ENCODE results near the gene SLC35C1. TPM values are rescaled to one million over a fixed set of nuclear protein-coding genes. Genes with fewer than 3 reads are reported as not detected.

Gene SLC35C1
- total and polyA plus RNA-seq, 2 experiments from 2014 or later = 6.8 to 11.0 TPM

- TF ChIP-seq ZNF331 (CRISPR knock-in tag; IDR thresholded peaks at IDR 0.05; ENCODE audit: low read depth) (no peak), REST (IDR thresholded peaks at IDR 0.05; ENCODE audit: unreplicated experiment) (no peak), CREB1 (CRISPR knock-in tag; IDR thresholded peaks at IDR 0.05; ENCODE audit: low read depth) (no peak), ZNF114 (CRISPR knock-in tag; IDR thresholded peaks at IDR 0.05) (no peak), CTCF (conservative IDR thresholded peaks at IDR 0.05; ENCODE audit: low read depth in 2 of 2) (no peak), NANOG (IDR thresholded peaks at IDR 0.05; ENCODE audit: borderline replicate concordance) (no peak), POLR2AphosphoS5 (IDR thresholded peaks at IDR 0.05; ENCODE audit: low read depth) (no peak), ETS1 (IDR thresholded peaks at IDR 0.05) (no peak), EZH2 (IDR thresholded peaks at IDR 0.05; ENCODE audit: low read depth, unreplicated experiment) (no peak), JUNB (IDR thresholded peaks at IDR 0.05; ENCODE audit: unreplicated experiment) (no peak), EZH2phosphoT487 (IDR thresholded peaks at IDR 0.05; ENCODE audit: unreplicated experiment) (no peak), ZNF462 (CRISPR knock-in tag; IDR thresholded peaks at IDR 0.05) (no peak), STAT1 (IDR thresholded peaks at IDR 0.05; ENCODE audit: unreplicated experiment) (no peak)
- ATAC-seq = no peak
Measured at GRCh38 chr11:45773786-45774655, 30.9 kb upstream of the SLC35C1 start.

More at GRCh38 chr11:45773786-45774655, 30.9 kb upstream of the SLC35C1 start:
- H3K4me1 ChIP-seq (ENCODE audit: insufficient read depth) = 0 out of 2 replicates have a peak, but pooled peaks cover 3% of the 10 kb centered on the region
- no peak overlapping the region for H2AFZ ChIP-seq
- no peaks in the 10 kb centered on the region for H3K9me2 ChIP-seq (ENCODE audit: insufficient read depth)
- H3K4me1 Mint-ChIP-seq = no peaks in the 10 kb centered on the region
- H3K4me2 ChIP-seq = no peak overlapping the region
- no peak for DNase-seq (ENCODE audit: low spot score)
- no peaks in the 10 kb centered on the region for H3K36me3 ChIP-seq (ENCODE audit: insufficient read depth)
- peaks cover 7% of the 10 kb centered on the region for H3K27me3 ChIP-seq (ENCODE audit: insufficient read depth)
- no peaks in the 10 kb centered on the region for H3K79me2 ChIP-seq (replicated peaks; ENCODE audit: insufficient read depth)
- peaks cover 19% of the 10 kb centered on the region for H3K27me3 Mint-ChIP-seq (ENCODE audit: insufficient read depth, low read depth, poor library complexity)
- no peaks in the 10 kb centered on the region for H3F3A ChIP-seq (replicated peaks; ENCODE audit: low read depth)
- no peak overlapping the region for H3K4me3 ChIP-seq
- no peak overlapping the region for H3K27ac ChIP-seq (ENCODE audit: low read depth)
- no peaks in the 10 kb centered on the region for H3K9me3 Mint-ChIP-seq
- H4K20me1 ChIP-seq (replicated peaks; ENCODE audit: insufficient read depth) = no peaks in the 10 kb centered on the region
- H3K4me3 Mint-ChIP-seq = no peak overlapping the region
- H3K27ac Mint-ChIP-seq = no peak overlapping the region
- H3K36me3 Mint-ChIP-seq (ENCODE audit: low read depth) = no peaks in the 10 kb centered on the region
